Naive thymus-derived CD4-positive, alpha-beta T cell (primary cell): Measurements from ENCODE around the gene DNASE1L1. TPM values are rescaled to one million over a fixed set of nuclear protein-coding genes. Genes with fewer than 3 reads are reported as not detected.

ENCODE experiments used
- ATAC-seq: fragments of 150-1000 bp; cut with Tn5 transposase; 2 replicates; pipeline ENCODE4 v1.10.0; 2021; ENCODE audit warnings: mild to moderate bottlenecking, moderate library complexity
- CTCF ChIA-PET: fragments of 350-600 bp; sonication (Branson Sonifier 250); formaldehyde crosslinking; loops from one replicate; lab custom pipeline; 2021; ENCODE audit warnings: antibody characterized with exemption; lab: Charles Lee
- POLR2A ChIA-PET: fragments of 350-600 bp; sonication (Branson Sonifier 250); formaldehyde crosslinking; loops from one replicate; lab custom pipeline; 2021; ENCODE audit warnings: antibody characterized with exemption, inconsistent platforms; lab: Charles Lee
- DNase-seq, 9 donors: peaks; one replicate each; pipeline versions ENCODE4 v3.0.0 to v3.0.0-alpha.2; 2020 to 2022; ENCODE audit warnings: mixed read lengths in 1 of 9
- H3K27ac ChIP-seq: one replicate; pipeline ENCODE4 v1.7.0; 2013; ENCODE audit warnings: mild to moderate bottlenecking, low read depth, low read length, moderate library complexity
- H3K27me3 ChIP-seq, 2 donors: one replicate each; pipeline ENCODE4 v1.7.0; 2013; ENCODE audit warnings: low read length in 2 of 2, mild to moderate bottlenecking in 2 of 2, moderate library complexity in 2 of 2; ENCODE audit not compliant: control insufficient read depth in 2 of 2, insufficient read depth in 2 of 2
- H3K36me3 ChIP-seq, 3 experiments: 1 replicate in 2 of 3; 2 replicates in 1 of 3; pipeline ENCODE4 v1.7.0; 2013; ENCODE audit warnings: low read length in 3 of 3, mild to moderate bottlenecking in 3 of 3, moderate library complexity in 1 of 3; ENCODE audit not compliant: insufficient read depth in 3 of 3, control insufficient read depth in 2 of 3
- H3K4me1 ChIP-seq, 2 donors: one replicate each; pipeline ENCODE4 v1.7.0; 2013; ENCODE audit warnings: low read length in 2 of 2, mild to moderate bottlenecking in 2 of 2, moderate library complexity in 1 of 2; ENCODE audit not compliant: control insufficient read depth in 2 of 2, insufficient read depth in 2 of 2
- H3K4me3 ChIP-seq: 2 replicates; pipeline ENCODE4 v1.7.0; 2013; ENCODE audit warnings: mild to moderate bottlenecking, low read length
- H3K9me3 ChIP-seq, 3 experiments: 1 replicate in 2 of 3; 2 replicates in 1 of 3; pipeline ENCODE4 v1.7.0; 2013; ENCODE audit warnings: low read length in 3 of 3; ENCODE audit not compliant: control insufficient read depth in 2 of 3
- H3K27ac Mint-ChIP-seq, 9 donors: one replicate each; pipeline ENCODE4 v1.8.0; 2020 to 2022; ENCODE audit warnings: mixed read lengths in 9 of 9, mild to moderate bottlenecking in 8 of 9, moderate library complexity in 5 of 9, inconsistent platforms in 2 of 9
- H3K27me3 Mint-ChIP-seq, 5 donors: one replicate each; pipeline ENCODE4 v1.8.0; 2021 to 2022; ENCODE audit warnings: mixed read lengths in 5 of 5, mild to moderate bottlenecking in 1 of 5
- H3K36me3 Mint-ChIP-seq, 5 donors: one replicate each; pipeline ENCODE4 v1.8.0; 2020 to 2022; ENCODE audit warnings: mixed read lengths in 5 of 5, mild to moderate bottlenecking in 3 of 5, inconsistent platforms in 1 of 5
- H3K4me1 Mint-ChIP-seq, 7 donors: one replicate each; pipeline ENCODE4 v1.8.0; 2020 to 2022; ENCODE audit warnings: mixed read lengths in 7 of 7, mild to moderate bottlenecking in 3 of 7, inconsistent platforms in 1 of 7
- H3K4me3 Mint-ChIP-seq, 10 donors: one replicate each; pipeline ENCODE4 v1.8.0; 2020 to 2022; ENCODE audit warnings: mild to moderate bottlenecking in 10 of 10, mixed read lengths in 10 of 10, moderate library complexity in 6 of 10, inconsistent platforms in 2 of 10
- H3K9me3 Mint-ChIP-seq, 11 donors: one replicate each; pipeline ENCODE4 v1.8.0; 2020 to 2022; ENCODE audit warnings: mixed read lengths in 11 of 11, mild to moderate bottlenecking in 4 of 11, inconsistent platforms in 1 of 11, moderate library complexity in 1 of 11
- intact Hi-C, 2 donors: fragments of 100-400 bp; cut with micrococcal nuclease; formaldehyde crosslinking; loops; one replicate each; pipeline ENCODE4 v1.15.1; 2023
- polyA plus RNA-seq, 2 donors: library from polyadenylated mRNA; unstranded; fragments of 300-500 nt; fragmentation: Illumina TruSeq; gene quantifications; one replicate each; pipeline ENCODE4 v1.2.3, GENCODE V29; 2021
- total RNA-seq, 6 experiments: library from RNA in 5 of 6; stranded (reverse) in 5 of 6; gene quantifications; 1 replicate in 5 of 6; 2 replicates in 1 of 6; pipeline ENCODE4 v1.2.3 and lab custom pipeline; 2021 to 2026

DNASE1L1 gene
- total and polyA plus RNA-seq, 7 experiments from 2014 or later = 11.1 to 31.1 (median 19.6) TPM

DNA sequence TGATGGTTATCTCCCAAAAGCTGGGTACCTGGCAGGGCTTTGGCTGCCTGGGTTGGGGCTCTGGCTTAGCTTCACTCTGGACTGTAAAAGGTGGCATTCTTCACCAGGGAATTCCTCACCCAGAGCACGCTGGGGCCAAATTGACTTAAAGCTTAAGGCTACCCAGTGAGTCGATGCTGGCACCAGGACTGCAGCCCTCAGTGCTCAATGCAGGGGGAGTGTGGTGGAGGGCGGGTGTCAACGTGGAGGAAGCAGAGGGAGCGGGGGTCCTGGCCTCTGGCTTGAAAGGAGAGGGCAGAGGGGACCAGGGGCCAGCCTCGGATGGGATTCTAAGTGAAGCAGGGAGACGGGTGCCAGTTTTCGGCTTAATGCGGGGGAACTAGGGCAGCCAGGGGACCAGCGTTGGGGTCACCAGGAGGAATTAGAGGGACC is 34.4 kb upstream of the DNASE1L1 start:
- ChIA-PET CTCF (no interaction called here), POLR2A (interaction anchor here (0.5 to 4.1 kb wide), 4 partner anchors 15 to 46 kb away, joined by 3 to 11 read pairs (median 6); partner anchors contain the start of genes ATP6AP1 and RPL10)
- intact Hi-C loops = loop anchor here in 1 of 2 donors (2.0 to 5.0 kb wide), 2 partner anchors 13 to 34 kb away; partner anchors contain the start of gene LAGE3
- Mint-ChIP-seq H3K27ac (peak overlapping the region in 6 of 9 donors; percentile 71 to 88 (median 78)), H3K36me3 (peaks cover 0 to 7% (median 0%) of the 10 kb centered on the region in 5 donors), H3K9me3 (peaks cover 0 to 3% (median 0%) of the 10 kb centered on the region in 11 donors), H3K4me3 (peak overlapping the region; percentile 45 to 84 (median 78)), H3K4me1 (peaks cover 0 to 35% (median 14%) of the 10 kb centered on the region in 7 donors), H3K27me3 (no peaks in the 10 kb centered on the region)
- Histone ChIP-seq H3K36me3 (peaks cover 0 to 27% (median 0%) of the 10 kb centered on the region in 3 experiments), H3K4me3 (no peak overlapping the region), H3K27me3 (no peaks in the 10 kb centered on the region), H3K4me1 (peaks cover 6 to 14% of the 10 kb centered on the region in 2 donors), H3K27ac (peak overlapping the region; percentile 74), H3K9me3 (no peaks in the 10 kb centered on the region)
- DNase-seq (no peak), ATAC-seq (peak; percentile 26)

DNA sequence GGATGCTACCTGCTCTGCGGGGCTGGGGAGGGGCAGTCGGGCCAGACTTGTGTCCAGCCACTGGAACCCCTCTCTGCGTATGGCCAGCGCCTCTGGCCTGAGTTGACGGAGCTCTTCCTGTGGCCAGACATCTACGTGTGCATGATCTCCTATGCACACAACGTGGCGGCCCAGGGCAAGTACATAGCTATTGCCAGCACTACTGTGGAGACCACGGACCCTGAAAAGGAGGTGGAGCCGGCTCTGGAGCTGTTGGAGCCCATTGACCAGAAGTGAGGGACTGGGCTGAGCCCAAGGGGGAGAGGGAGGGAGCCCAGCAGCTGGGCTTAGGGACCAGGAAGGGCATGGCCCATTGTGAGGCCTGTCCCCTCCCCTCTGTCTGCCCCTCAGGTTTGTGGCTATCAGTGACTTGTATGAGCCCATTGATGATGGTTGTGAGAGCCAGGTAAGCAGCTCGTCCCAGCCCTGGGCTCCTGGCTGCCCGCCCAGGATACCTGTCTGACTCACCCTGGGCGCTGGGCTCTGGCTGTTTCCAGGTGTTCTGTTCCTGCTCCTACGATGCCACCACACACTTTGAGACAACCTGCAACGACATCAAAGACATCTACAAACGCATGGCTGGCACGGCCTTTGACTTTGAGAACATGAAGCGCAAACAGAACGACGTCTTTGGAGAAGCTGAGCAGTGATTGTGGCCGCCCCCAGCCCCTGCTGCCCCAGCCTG is 33.1 kb upstream of the DNASE1L1 start:
- DNase-seq (no peak), ATAC-seq (no peak)
- H3K4me1 Mint-ChIP-seq = peaks cover 0 to 42% (median 20%) of the 10 kb centered on the region in 7 donors
- H3K9me3 ChIP-seq = no peaks in the 10 kb centered on the region
- H3K27ac ChIP-seq = peak overlapping the region; percentile 14
- peaks cover 0 to 4% (median 0%) of the 10 kb centered on the region in 5 donors for H3K36me3 Mint-ChIP-seq
- peak overlapping the region in 5 of 10 donors; percentile 4 to 84 (median 38) for H3K4me3 Mint-ChIP-seq
- peaks cover 0 to 3% (median 0%) of the 10 kb centered on the region in 11 donors for H3K9me3 Mint-ChIP-seq
- peaks cover 6 to 14% of the 10 kb centered on the region in 2 donors for H3K4me1 ChIP-seq
- H3K27me3 ChIP-seq = no peaks in the 10 kb centered on the region
- POLR2A ChIA-PET = interaction anchor here (0.8 to 3.1 kb wide), 3 partner anchors 14 to 48 kb away, joined by 3 to 17 read pairs (median 6); partner anchors contain the start of genes RPL10 and SLC10A3
- CTCF ChIA-PET = no interaction called here
- intact Hi-C loops = loop anchor here in 1 of 2 donors (2.0 to 5.0 kb wide), 2 partner anchors 15 to 35 kb away; partner anchors contain the start of gene LAGE3
- H3K27ac Mint-ChIP-seq = peak overlapping the region in 7 of 9 donors; percentile 13 to 80 (median 36)
- H3K4me3 ChIP-seq = no peak overlapping the region
- peaks cover 0 to 17% (median 0%) of the 10 kb centered on the region in 3 experiments for H3K36me3 ChIP-seq
- no peaks in the 10 kb centered on the region for H3K27me3 Mint-ChIP-seq

- Histone ChIP-seq H3K27ac (peak overlapping the region; percentile 14), H3K27me3 (no peaks in the 10 kb centered on the region), H3K4me1 (peaks cover 6 to 14% of the 10 kb centered on the region in 2 donors), H3K9me3 (no peaks in the 10 kb centered on the region), H3K4me3 (no peak overlapping the region), H3K36me3 (peaks cover 0 to 15% (median 0%) of the 10 kb centered on the region in 3 experiments)
- Mint-ChIP-seq H3K4me3 (peak overlapping the region in 5 of 10 donors; percentile 5 to 84 (median 38)), H3K27me3 (no peaks in the 10 kb centered on the region), H3K27ac (peak overlapping the region in 5 of 9 donors; percentile 32 to 80 (median 45)), H3K36me3 (peaks cover 0 to 1% (median 0%) of the 10 kb centered on the region in 5 donors), H3K9me3 (peaks cover 0 to 2% (median 0%) of the 10 kb centered on the region in 11 donors), H3K4me1 (peaks cover 0 to 42% (median 17%) of the 10 kb centered on the region in 7 donors)
- ChIA-PET POLR2A (interaction anchor here (1.3 to 3.1 kb wide), 2 partner anchors 15 to 42 kb away, joined by 6 to 17 read pairs; partner anchors contain the start of gene RPL10), CTCF (no interaction called here)
- DNase-seq = no peak
- ATAC-seq = no peak
- intact Hi-C loops = loop anchor here in 1 of 2 donors (5.0 kb wide), 1 partner anchor 36 kb away; the partner anchor contains the start of gene LAGE3
These were observed 32.5 kb upstream of the DNASE1L1 start for GRCh38 chrX:154441564-154441963.

GRCh38 chrX:154440623-154441357 is 31.7 kb upstream of the DNASE1L1 start:
- Histone ChIP-seq H3K36me3 (peaks cover 0 to 14% (median 0%) of the 10 kb centered on the region in 3 experiments), H3K4me3 (no peak overlapping the region), H3K27ac (no peak overlapping the region), H3K4me1 (peaks cover 6 to 14% of the 10 kb centered on the region in 2 donors), H3K27me3 (no peaks in the 10 kb centered on the region), H3K9me3 (no peaks in the 10 kb centered on the region)
- intact Hi-C loops = loop anchor here in 1 of 2 donors (5.0 kb wide), 1 partner anchor 37 kb away; the partner anchor contains the start of gene LAGE3
- H3K27ac Mint-ChIP-seq = peak overlapping the region in 2 of 9 donors; percentile 8 to 74
- DNase-seq (no peak), ATAC-seq (no peak)
- H3K36me3 Mint-ChIP-seq = peaks cover 0 to 1% (median 0%) of the 10 kb centered on the region in 5 donors
- H3K9me3 Mint-ChIP-seq = peaks cover 0 to 4% (median 0%) of the 10 kb centered on the region in 11 donors
- no peaks in the 10 kb centered on the region for H3K27me3 Mint-ChIP-seq
- CTCF ChIA-PET = no interaction called here
- peaks cover 0 to 48% (median 20%) of the 10 kb centered on the region in 7 donors for H3K4me1 Mint-ChIP-seq
- H3K4me3 Mint-ChIP-seq = peak overlapping the region in 2 of 10 donors; percentile 4 to 17
- POLR2A ChIA-PET = interaction anchor here (0.8 to 3.1 kb wide), 2 partner anchors 35 to 42 kb away, joined by 3 to 17 read pairs; partner anchors contain the start of gene RPL10

DNA sequence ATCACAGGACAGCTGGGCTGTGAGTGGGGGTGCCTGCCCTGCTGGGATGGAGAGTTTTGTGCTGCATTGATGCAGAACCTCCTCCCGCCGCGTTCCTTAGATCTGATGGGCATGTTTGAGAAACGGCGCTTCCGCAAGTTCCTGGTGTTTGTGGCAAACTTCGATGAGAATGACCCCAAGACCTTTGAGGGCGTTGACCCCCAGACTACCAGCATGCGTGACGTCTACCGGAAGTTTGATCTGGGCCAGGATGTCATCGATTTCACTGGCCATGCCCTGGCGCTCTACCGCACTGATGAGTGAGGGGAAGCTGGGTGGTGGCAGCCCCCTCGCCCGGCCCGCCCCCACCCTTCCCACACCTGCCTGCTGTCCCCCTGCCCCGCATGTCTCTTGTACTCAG is 30.8 kb upstream of the DNASE1L1 start:
- no peak overlapping the region for H3K27ac ChIP-seq
- H3K27ac Mint-ChIP-seq = peak overlapping the region in 3 of 9 donors; percentile 19 to 43 (median 34)
- CTCF ChIA-PET = no interaction called here
- intact Hi-C loops = loop anchor here in 1 of 2 donors (5.0 kb wide), 2 partner anchors 37 to 43 kb away; partner anchors contain the start of genes LAGE3 and RPL10
- no peaks in the 10 kb centered on the region for H3K27me3 Mint-ChIP-seq
- H3K4me3 ChIP-seq = no peak overlapping the region
- no peak for DNase-seq
- peaks cover 0 to 14% (median 0%) of the 10 kb centered on the region in 3 experiments for H3K36me3 ChIP-seq
- H3K4me1 ChIP-seq = peaks cover 2 to 10% of the 10 kb centered on the region in 2 donors
- H3K4me1 Mint-ChIP-seq = peaks cover 0 to 45% (median 20%) of the 10 kb centered on the region in 7 donors
- no peak overlapping the region for H3K4me3 Mint-ChIP-seq
- POLR2A ChIA-PET = interaction anchor here (3.1 kb wide), 1 partner anchor 41 kb away, joined by 17 read pairs; the partner anchor contains the start of gene RPL10
- no peaks in the 10 kb centered on the region for H3K27me3 ChIP-seq
- H3K9me3 ChIP-seq = no peaks in the 10 kb centered on the region
- peaks cover 0 to 3% (median 0%) of the 10 kb centered on the region in 5 donors for H3K36me3 Mint-ChIP-seq
- peaks cover 0 to 4% (median 0%) of the 10 kb centered on the region in 11 donors for H3K9me3 Mint-ChIP-seq
- no peak for ATAC-seq
